ENCODE results near the gene GRIK3. TPM values are rescaled to one million over a fixed set of nuclear protein-coding genes. Genes with fewer than 3 reads are reported as not detected.

The GRIK3 gene
- total and polyA plus RNA-seq, 7 donors: 0.03 to 0.15 (median 0.04) TPM; not detected in 2

DNA sequence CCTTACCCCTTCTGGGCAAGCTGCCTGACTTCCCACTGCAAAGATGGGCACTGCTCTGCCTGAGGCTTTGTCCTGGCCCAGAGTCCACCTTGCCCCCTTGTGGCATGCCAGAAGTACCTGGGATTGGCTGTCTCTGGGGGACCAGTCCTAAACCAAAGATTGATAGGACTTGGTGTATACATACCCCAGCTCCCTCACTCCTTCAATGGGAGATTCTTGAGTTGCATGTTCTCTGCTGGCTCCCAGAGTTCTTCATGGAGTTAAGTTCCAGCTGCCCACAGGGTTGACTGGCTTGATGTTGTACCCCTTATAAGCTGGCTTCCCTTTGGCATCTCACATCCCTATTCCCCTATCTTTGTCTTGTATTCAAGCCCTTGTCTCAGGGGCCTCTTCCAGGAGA is 244.8 kb downstream of the GRIK3 start:
- H3K27ac ChIP-seq: no peak overlapping the region
- no peak for DNase-seq
- no peaks in the 10 kb centered on the region for H3K36me3 ChIP-seq (ENCODE audit: insufficient read depth in 1 of 2, low read depth in 1 of 2)
- no peak overlapping the region for H3K4me3 ChIP-seq
- TF ChIP-seq, protein P1, sequence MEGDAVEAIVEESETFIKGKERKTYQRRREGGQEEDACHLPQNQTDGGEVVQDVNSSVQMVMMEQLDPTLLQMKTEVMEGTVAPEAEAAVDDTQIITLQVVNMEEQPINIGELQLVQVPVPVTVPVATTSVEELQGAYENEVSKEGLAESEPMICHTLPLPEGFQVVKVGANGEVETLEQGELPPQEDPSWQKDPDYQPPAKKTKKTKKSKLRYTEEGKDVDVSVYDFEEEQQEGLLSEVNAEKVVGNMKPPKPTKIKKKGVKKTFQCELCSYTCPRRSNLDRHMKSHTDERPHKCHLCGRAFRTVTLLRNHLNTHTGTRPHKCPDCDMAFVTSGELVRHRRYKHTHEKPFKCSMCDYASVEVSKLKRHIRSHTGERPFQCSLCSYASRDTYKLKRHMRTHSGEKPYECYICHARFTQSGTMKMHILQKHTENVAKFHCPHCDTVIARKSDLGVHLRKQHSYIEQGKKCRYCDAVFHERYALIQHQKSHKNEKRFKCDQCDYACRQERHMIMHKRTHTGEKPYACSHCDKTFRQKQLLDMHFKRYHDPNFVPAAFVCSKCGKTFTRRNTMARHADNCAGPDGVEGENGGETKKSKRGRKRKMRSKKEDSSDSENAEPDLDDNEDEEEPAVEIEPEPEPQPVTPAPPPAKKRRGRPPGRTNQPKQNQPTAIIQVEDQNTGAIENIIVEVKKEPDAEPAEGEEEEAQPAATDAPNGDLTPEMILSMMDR (IDR thresholded peaks at IDR 0.05): no peak
- intact Hi-C loops (cut with DNase I): no loop called here
- no peaks in the 10 kb centered on the region for H3K9me3 ChIP-seq
- ATAC-seq: no peak
- peaks cover 0 to 23% (median 2%) of the 10 kb centered on the region in 3 donors for H3K27me3 ChIP-seq (ENCODE audit: insufficient read depth in 3 of 3, low read length in 2 of 3)
- no peaks in the 10 kb centered on the region for H3K4me1 ChIP-seq

DNA sequence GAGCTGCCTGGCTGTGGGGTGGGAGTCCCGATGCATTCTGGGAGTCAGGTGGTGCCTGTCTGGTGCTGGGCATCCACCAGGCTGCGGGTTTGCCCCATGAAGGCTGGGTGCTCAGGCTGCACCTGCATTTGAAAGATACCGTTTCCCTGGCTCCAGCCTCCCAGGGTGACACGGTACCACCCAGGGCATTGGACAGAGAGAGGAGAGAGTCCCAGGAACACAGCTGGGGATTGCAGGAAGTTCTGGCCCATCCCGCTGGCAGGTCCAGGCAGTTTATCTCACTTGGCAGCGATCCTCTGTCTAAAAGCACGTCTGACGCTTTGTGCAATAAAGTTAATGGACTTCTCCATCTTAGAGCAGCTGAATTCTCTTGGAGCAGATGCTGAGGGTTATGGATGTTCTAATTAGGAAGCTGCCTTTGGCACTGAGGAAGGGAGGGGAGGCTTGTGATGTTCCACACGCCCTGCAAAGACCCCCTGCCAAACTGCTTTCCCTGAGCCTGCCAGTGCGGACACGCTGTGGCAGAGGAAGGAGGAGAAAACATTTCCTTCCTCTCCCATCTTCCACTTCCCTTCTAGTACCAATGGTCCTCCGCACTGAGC is 246.9 kb downstream of the GRIK3 start:
- peaks cover 0 to 23% (median 2%) of the 10 kb centered on the region in 3 donors for H3K27me3 ChIP-seq (ENCODE audit: insufficient read depth in 3 of 3, low read length in 2 of 3)
- intact Hi-C loops (cut with DNase I): no loop called here
- no peaks in the 10 kb centered on the region for H3K4me1 ChIP-seq
- DNase-seq: no peak
- no peak overlapping the region for H3K4me3 ChIP-seq
- 16 to 22% (median 18%) methylated on average over 12 of the region's 12 CpGs for WGBS, 3 donors
- TF ChIP-seq, protein P1 (IDR thresholded peaks at IDR 0.05): no peak
- no peak overlapping the region for H3K27ac ChIP-seq
- no peaks in the 10 kb centered on the region for H3K9me3 ChIP-seq
- no peak for ATAC-seq
- no peaks in the 10 kb centered on the region for H3K36me3 ChIP-seq (ENCODE audit: insufficient read depth in 1 of 2, low read depth in 1 of 2)

DNA sequence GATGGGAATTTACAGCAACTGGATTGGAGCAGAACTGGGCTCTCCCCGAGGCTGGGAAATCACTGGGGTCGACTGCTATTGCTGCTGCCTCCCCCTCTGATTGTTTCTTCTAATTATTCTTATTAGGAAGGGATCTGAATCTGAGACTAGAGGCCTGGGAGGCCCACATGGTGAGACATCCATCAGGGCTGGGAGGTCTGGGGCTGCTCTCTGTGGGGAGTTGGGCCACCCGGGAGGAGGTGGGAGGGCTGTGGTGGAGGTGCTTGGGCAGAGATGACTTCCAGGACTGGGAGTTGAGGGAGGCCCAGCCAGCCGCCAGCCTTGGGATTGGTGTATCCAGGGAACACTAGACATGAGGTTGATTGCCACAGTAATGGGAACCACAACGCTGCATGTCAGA is 247.9 kb downstream of the GRIK3 start:
- Histone ChIP-seq H3K4me3 (no peak overlapping the region), H3K4me1 (no peaks in the 10 kb centered on the region), H3K36me3 (ENCODE audit: insufficient read depth in 1 of 2, low read depth in 1 of 2) (no peaks in the 10 kb centered on the region), H3K9me3 (no peaks in the 10 kb centered on the region), H3K27me3 (ENCODE audit: insufficient read depth in 3 of 3, low read length in 2 of 3) (peaks cover 0 to 19% (median 2%) of the 10 kb centered on the region in 3 donors), H3K27ac (no peak overlapping the region)
- intact Hi-C loops (cut with DNase I): no loop called here
- TF ChIP-seq, protein P1 (IDR thresholded peaks at IDR 0.05): no peak
- DNase-seq (no peak), ATAC-seq (no peak)
- 76 to 82% (median 78%) methylated on average over 5 of the region's 5 CpGs for WGBS, 3 donors

DNA sequence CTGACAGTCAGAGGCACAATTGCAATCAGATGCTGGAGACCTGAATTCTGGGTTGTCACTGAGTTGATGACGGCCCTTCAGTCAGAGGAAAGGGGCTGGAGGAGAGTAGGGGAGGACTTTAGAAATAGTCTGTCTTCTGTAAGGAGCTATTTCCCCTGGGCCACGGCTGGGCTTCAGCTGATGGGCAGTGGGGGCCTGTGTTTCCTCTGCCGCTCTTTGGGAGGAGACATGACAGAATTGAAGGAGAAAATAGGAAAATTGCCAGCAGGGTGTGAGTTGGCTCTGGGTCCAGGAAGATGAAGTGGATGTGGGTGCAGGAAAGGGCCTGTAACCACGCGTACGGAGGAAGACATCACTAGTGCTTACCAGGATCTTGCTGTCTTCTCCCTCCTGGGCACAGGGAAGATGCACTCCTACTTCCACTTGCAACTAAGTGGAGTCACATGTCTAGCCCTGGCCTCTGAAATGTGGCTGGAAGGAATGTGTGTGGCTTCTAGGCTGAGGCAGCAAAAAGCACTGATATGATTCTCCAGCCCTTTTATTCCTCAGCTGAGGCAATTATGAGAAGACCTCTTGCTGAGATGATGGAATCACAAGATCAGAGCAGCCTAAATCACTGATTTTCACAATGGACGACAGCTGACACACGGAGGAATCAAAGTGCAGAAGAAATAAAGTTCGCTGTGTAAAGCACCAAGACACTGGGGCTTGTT is 250.0 kb downstream of the GRIK3 start:
- WGBS, 3 donors: 71 to 90% (median 84%) methylated on average over 9 of the region's 9 CpGs

More for the DNA sequence above, 250.0 kb downstream of the GRIK3 start:
- Histone ChIP-seq H3K27ac (no peak overlapping the region), H3K4me1 (no peaks in the 10 kb centered on the region), H3K27me3 (ENCODE audit: insufficient read depth in 3 of 3, low read length in 2 of 3) (peaks cover 0 to 22% (median 3%) of the 10 kb centered on the region in 3 donors), H3K36me3 (ENCODE audit: insufficient read depth in 1 of 2, low read depth in 1 of 2) (no peaks in the 10 kb centered on the region), H3K9me3 (no peaks in the 10 kb centered on the region), H3K4me3 (no peak overlapping the region)
- intact Hi-C loops (cut with DNase I): no loop called here
- no peak for DNase-seq
- TF ChIP-seq, protein P1 (IDR thresholded peaks at IDR 0.05): no peak
- ATAC-seq: no peak
